ENCODE measurements around the gene PMP22.
"Not testable (repeated sequence)": the region's sequence is repeated elsewhere in the genome, so short reads cannot be mapped to it uniquely, and the experiment has no call there.

PMP22 gene

DNA sequence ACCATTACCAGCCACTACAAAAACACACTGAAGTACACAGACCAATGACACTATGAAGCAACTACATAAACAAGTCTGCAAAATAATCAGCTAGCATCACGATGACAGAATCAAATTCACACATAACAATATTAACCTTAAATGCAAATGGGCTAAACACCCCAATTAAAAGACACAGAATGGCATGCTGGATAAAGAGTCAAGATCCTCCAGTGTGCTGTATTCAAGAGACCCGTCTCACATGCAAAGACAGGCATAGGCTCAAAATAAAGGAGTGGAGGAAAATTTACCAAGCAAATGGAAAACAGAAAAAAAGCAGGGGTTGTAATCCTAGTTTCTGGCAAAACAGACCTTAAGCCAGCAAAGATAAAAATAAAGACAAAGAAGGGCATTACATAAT is 64.6 kb downstream of the PMP22 start:
- FAIRE-seq, result not testable (repeated sequence)

- FAIRE-seq, result no peak
Measured at GRCh38 chr17:15197229-15197628, 67.9 kb downstream of the PMP22 start.

DNA sequence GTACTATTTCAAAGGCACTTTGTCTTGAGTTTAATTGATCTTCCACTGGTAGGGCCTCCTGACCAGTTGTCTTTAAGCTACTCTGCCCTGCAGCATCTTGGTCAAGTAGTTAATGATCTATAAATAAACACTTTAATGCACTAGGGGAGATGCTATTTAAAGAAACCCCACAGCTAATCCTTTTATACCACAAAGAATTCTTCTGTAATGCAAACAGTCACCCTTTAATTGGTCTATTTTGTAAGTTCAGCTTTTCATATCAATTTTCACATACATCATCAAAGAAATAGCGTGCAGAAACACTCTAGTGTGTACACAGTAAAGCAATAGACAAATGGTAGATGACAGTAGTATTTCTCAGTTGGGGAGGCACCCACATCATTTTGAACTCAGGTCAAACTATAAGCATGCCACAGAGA is 70.3 kb downstream of the PMP22 start:
- FAIRE-seq, result no peak

DNA sequence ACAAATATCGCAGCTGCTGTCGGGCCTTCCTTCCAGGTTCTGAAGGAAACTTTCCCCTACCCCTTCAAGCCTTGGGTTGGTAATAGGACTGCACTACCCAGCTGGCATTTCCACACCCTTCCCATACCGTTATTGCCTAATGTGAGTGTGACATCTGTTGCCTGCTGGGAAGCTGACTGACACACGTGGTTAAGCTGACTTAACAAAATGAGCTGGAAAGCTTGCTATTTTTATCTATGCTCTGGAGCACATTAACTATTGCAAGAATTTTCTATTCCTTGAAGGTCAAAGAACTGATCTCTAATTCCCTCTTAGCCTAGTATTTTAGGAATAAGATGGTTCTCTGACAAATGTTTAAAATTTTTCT is 79.5 kb downstream of the PMP22 start:
- FAIRE-seq, result no peak

GRCh38 chr17:15184872-15185624 is 80.1 kb downstream of the PMP22 start:
- no peak for FAIRE-seq

DNA sequence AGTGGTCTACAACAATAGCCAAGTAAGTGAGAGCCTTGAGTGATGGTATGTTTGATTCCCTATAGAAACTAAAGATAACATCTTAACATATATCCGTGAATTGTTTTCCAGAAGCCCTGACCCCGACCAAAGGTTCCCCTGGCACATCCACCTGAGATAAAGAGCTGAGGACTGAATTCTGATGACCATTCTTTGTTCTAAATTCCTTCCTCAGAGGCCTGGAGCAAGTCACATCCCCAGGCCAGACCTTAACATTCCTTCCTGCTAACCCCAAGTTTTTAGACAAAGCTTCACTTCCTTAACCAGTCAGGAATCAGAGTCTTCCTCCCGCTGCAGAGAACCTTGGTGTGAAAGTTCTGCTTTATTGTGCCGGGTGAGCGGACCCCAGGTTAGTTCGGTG is 83.3 kb downstream of the PMP22 start:
- FAIRE-seq, result no peak

DNA sequence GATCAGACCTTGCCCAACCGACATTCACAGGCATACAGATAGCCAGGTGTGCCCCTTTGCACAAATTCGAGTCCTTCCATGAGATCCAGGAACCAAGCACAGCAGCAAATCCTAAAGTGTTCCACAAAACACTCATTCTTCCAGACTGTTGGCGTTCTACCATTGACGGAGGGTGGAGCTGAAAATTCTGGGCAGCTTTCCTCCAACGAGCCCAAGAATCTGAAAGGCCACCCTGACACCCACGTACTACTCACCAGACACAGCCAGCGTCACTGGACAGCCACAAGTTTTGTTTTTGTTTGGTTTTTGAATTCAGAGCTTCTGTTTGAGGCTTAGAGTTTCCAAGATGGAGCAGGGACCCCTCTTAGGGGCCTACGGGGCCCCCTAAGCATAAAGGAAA is 83.8 kb downstream of the PMP22 start:
- FAIRE-seq, result no peak

DNA sequence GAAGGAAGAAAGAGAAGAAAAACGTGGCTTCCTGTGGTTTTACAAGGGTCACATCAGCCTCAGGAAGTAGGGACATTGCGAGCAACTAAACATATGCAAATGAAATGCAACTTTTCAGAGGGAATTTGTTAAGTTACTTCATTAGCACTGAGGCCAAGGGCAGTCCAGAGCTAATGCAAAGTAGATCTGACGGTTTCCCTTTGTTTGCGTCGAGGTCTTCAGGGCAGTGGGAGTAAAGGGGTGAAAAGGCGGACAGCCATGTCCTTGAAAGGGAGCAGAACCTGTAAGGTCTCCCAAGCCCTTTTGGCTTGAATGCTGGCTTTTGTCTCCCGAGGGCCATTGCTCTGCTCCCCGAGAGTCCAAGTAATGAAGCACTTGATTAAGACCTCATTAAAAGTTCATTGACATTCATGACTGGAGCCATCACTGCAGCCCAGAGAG is 85.0 kb downstream of the PMP22 start:
- FAIRE-seq, result no peak
